Measurements from ENCODE around the gene ADSL. TPM values are rescaled to one million over a fixed set of nuclear protein-coding genes. Genes with fewer than 3 reads are reported as not detected.

ADSL gene
- total and polyA plus RNA-seq, 9 donors: 150 to 213 (median 167) TPM

- Histone ChIP-seq H3K9me3 (replicated peaks; ENCODE audit: control insufficient read depth, low read depth, low read length) (no peaks in the 10 kb centered on the region), H3K4me3 (ENCODE audit: low read length) (no peak overlapping the region), H3K36me3 (ENCODE audit: control insufficient read depth, insufficient read depth, low read length) (peaks cover 21% of the 10 kb centered on the region), H3K4me1 (ENCODE audit: control insufficient read depth, insufficient read depth, low read length) (no peaks in the 10 kb centered on the region), H3K27ac (ENCODE audit: low read length) (no peak overlapping the region), H3K27me3 (ENCODE audit: control insufficient read depth, insufficient read depth, low read length) (no peaks in the 10 kb centered on the region)
- no CpG with 5 or more reads among the region's 2 CpGs for WGBS (ENCODE audit: insufficient coverage)
- no peak for DNase-seq
Observed at GRCh38 chr22:40335358-40335757, 10.9 kb upstream of the ADSL start.

DNA sequence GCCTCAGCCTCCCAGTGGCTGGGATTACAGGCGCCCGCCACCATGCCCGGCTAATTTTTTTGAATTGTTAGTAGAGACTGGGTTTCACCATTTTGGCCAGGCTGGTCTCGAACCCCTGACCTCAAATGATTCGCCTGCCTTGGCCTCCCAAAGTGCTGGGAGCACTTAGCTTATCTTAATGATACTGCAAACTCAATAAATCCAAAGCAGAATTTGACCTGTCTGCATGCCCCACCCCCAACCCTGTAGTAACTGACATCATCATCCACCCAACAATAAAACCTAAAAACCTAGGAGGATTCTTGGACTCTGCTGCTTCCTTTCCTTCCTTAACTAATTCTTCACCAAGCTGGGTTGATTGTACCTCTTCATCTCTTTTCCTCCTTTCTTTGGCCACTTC is 6.3 kb upstream of the ADSL start:
- WGBS (ENCODE audit: insufficient coverage): 86% methylated on average over 3 of the region's 5 CpGs

DNA sequence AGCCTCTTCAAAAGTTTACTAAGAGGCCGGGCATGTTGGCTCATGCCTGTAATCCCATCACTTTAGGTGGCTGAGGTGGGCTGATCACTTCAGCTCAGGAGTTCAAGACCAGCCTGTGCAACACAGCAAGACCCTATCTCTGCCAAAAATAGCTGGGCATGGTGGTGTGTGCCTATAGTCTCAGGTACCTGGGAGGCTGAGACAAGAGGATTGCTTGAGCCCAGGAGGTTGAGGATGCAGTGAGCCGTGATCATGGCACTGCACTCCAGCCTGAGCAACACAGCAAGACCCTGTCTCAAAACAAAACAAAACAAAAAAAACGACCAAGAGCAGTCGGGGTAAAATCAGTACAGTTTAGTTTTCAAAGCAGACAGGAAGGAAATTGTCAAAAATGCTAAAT is 4.7 kb upstream of the ADSL start:
- peaks cover 3% of the 10 kb centered on the region for H3K36me3 ChIP-seq (ENCODE audit: control insufficient read depth, insufficient read depth, low read length)
- H3K27ac ChIP-seq (ENCODE audit: low read length): no peak overlapping the region
- no peaks in the 10 kb centered on the region for H3K9me3 ChIP-seq (replicated peaks; ENCODE audit: control insufficient read depth, low read depth, low read length)
- DNase-seq: no peak
- peaks cover 2% of the 10 kb centered on the region for H3K27me3 ChIP-seq (ENCODE audit: control insufficient read depth, insufficient read depth, low read length)
- peaks cover 14% of the 10 kb centered on the region for H3K4me1 ChIP-seq (ENCODE audit: control insufficient read depth, insufficient read depth, low read length)
- H3K4me3 ChIP-seq (ENCODE audit: low read length): no peak overlapping the region
- WGBS (ENCODE audit: insufficient coverage): no CpG with 5 or more reads among the region's 4 CpGs

More for the DNA sequence above, 6.3 kb upstream of the ADSL start:
- peaks cover 3% of the 10 kb centered on the region for H3K36me3 ChIP-seq (ENCODE audit: control insufficient read depth, insufficient read depth, low read length)
- DNase-seq: no peak
- H3K27me3 ChIP-seq (ENCODE audit: control insufficient read depth, insufficient read depth, low read length): peaks cover 2% of the 10 kb centered on the region
- no peak overlapping the region for H3K27ac ChIP-seq (ENCODE audit: low read length)
- H3K4me1 ChIP-seq (ENCODE audit: control insufficient read depth, insufficient read depth, low read length): peaks cover 7% of the 10 kb centered on the region
- no peak overlapping the region for H3K4me3 ChIP-seq (ENCODE audit: low read length)
- H3K9me3 ChIP-seq (replicated peaks; ENCODE audit: control insufficient read depth, low read depth, low read length): no peaks in the 10 kb centered on the region

- H3K9me3 ChIP-seq (replicated peaks; ENCODE audit: control insufficient read depth, low read depth, low read length): no peaks in the 10 kb centered on the region
- H3K36me3 ChIP-seq (ENCODE audit: control insufficient read depth, insufficient read depth, low read length): no peaks in the 10 kb centered on the region
- peaks cover 2% of the 10 kb centered on the region for H3K27me3 ChIP-seq (ENCODE audit: control insufficient read depth, insufficient read depth, low read length)
- peaks cover 20% of the 10 kb centered on the region for H3K4me1 ChIP-seq (ENCODE audit: control insufficient read depth, insufficient read depth, low read length)
- H3K4me3 ChIP-seq (ENCODE audit: low read length): no peak overlapping the region
- 44% methylated on average over 4 of the region's 9 CpGs for WGBS (ENCODE audit: insufficient coverage)
- no peak overlapping the region for H3K27ac ChIP-seq (ENCODE audit: low read length)
- DNase-seq: no peak
Observed at GRCh38 chr22:40342521-40342920, 3.8 kb upstream of the ADSL start.

GRCh38 chr22:40345271-40345670 is 1.0 kb upstream of the ADSL start:
- peaks cover 11% of the 10 kb centered on the region for H3K36me3 ChIP-seq (ENCODE audit: control insufficient read depth, insufficient read depth, low read length)
- H3K9me3 ChIP-seq (replicated peaks; ENCODE audit: control insufficient read depth, low read depth, low read length): no peaks in the 10 kb centered on the region
- H3K4me3 ChIP-seq (ENCODE audit: low read length): peak overlapping the region; percentile 93
- peaks cover 2% of the 10 kb centered on the region for H3K27me3 ChIP-seq (ENCODE audit: control insufficient read depth, insufficient read depth, low read length)
- no peak for DNase-seq
- WGBS (ENCODE audit: insufficient coverage): no CpG with 5 or more reads among the region's 6 CpGs
- peaks cover 26% of the 10 kb centered on the region for H3K4me1 ChIP-seq (ENCODE audit: control insufficient read depth, insufficient read depth, low read length)
- peak overlapping the region; percentile 97 for H3K27ac ChIP-seq (ENCODE audit: low read length)

DNA sequence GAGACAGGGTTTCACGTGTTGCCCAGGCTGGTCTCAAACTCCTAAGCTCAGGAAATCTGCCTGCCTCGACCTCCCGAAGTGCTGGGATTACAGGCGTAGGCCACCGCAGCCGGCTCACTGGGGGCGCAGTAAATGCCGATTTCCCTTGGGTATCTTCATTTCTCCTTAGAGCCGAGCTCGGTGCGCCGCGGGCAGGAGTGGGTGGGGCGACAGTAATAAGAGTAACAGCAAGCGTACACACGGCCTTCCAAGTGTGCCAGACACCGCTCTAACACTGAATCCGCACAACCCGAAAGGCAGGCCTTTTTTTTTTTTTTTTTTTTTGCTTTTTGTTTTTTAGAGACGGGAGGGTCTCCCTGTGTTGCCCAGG is 500 bp upstream of the ADSL start:
- WGBS (ENCODE audit: insufficient coverage): under 1% methylated on average over 12 of the region's 20 CpGs
- DNase-seq: no peak
- Histone ChIP-seq H3K9me3 (replicated peaks; ENCODE audit: control insufficient read depth, low read depth, low read length) (no peaks in the 10 kb centered on the region), H3K4me1 (ENCODE audit: control insufficient read depth, insufficient read depth, low read length) (peaks cover 26% of the 10 kb centered on the region), H3K36me3 (ENCODE audit: control insufficient read depth, insufficient read depth, low read length) (peaks cover 13% of the 10 kb centered on the region), H3K27me3 (ENCODE audit: control insufficient read depth, insufficient read depth, low read length) (peaks cover 2% of the 10 kb centered on the region), H3K4me3 (ENCODE audit: low read length) (peak overlapping the region; percentile 93), H3K27ac (ENCODE audit: low read length) (peak overlapping the region; percentile 97)

GRCh38 chr22:40347300-40347699 is 1.0 kb downstream of the ADSL start:
- 18% methylated on average over 9 of the region's 10 CpGs for WGBS (ENCODE audit: insufficient coverage)
- peaks cover 2% of the 10 kb centered on the region for H3K27me3 ChIP-seq (ENCODE audit: control insufficient read depth, insufficient read depth, low read length)
- H3K27ac ChIP-seq (ENCODE audit: low read length): peak overlapping the region; percentile 97
- H3K9me3 ChIP-seq (replicated peaks; ENCODE audit: control insufficient read depth, low read depth, low read length): no peaks in the 10 kb centered on the region
- no peak for DNase-seq
- H3K4me1 ChIP-seq (ENCODE audit: control insufficient read depth, insufficient read depth, low read length): peaks cover 26% of the 10 kb centered on the region
- H3K4me3 ChIP-seq (ENCODE audit: low read length): peak overlapping the region; percentile 93
- H3K36me3 ChIP-seq (ENCODE audit: control insufficient read depth, insufficient read depth, low read length): peaks cover 24% of the 10 kb centered on the region

DNA sequence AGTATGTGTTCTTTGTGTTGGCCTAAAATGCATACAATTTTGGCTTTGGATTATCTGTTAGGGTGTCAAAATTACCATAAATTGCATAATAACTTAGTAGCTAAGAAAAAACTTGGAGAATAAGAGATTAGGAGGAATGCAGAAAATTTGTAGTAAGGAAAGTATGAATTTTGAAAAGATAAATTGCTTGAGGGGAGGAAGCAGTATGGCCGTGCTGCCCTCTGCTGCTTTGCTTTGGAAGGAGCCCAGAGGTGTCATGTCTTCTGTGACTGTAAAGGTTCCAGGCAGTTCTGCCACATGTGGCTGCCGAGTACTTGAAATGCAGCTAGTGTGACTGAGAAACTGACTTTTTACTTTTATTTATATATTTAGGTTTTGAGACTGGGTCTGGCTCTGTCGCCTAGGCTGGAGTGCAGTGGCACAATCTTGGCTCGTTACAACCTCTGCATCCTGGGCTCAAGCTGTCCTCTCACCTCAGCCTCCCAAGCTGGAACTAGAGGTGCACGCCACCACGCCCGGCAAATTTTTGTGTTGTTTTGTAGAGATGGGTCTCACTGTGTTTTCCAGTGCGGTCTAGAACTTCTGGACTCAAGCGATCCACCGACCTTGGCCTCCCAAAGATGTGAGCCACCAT is 1.8 kb downstream of the ADSL start:
- Histone ChIP-seq H3K27ac (ENCODE audit: low read length) (no peak overlapping the region), H3K27me3 (ENCODE audit: control insufficient read depth, insufficient read depth, low read length) (peaks cover 2% of the 10 kb centered on the region), H3K36me3 (ENCODE audit: control insufficient read depth, insufficient read depth, low read length) (peaks cover 32% of the 10 kb centered on the region), H3K4me3 (ENCODE audit: low read length) (peak overlapping the region; percentile 93), H3K9me3 (replicated peaks; ENCODE audit: control insufficient read depth, low read depth, low read length) (no peaks in the 10 kb centered on the region), H3K4me1 (ENCODE audit: control insufficient read depth, insufficient read depth, low read length) (peaks cover 25% of the 10 kb centered on the region)
- DNase-seq: peak; percentile 67
- WGBS (ENCODE audit: insufficient coverage): 0% methylated on average over 1 of the region's 10 CpGs

- Histone ChIP-seq H3K36me3 (ENCODE audit: control insufficient read depth, insufficient read depth, low read length) (peaks cover 67% of the 10 kb centered on the region), H3K27ac (ENCODE audit: low read length) (no peak overlapping the region)
- WGBS (ENCODE audit: insufficient coverage): 100% methylated on average over 1 of the region's 3 CpGs
Observed at GRCh38 chr22:40352763-40353162, 6.5 kb downstream of the ADSL start.

GRCh38 chr22:40361100-40361499 is 14.8 kb downstream of the ADSL start:
- 96% methylated on average over 2 of the region's 5 CpGs for WGBS (ENCODE audit: insufficient coverage)
- no peak overlapping the region for H3K27ac ChIP-seq (ENCODE audit: low read length)
- H3K36me3 ChIP-seq (ENCODE audit: control insufficient read depth, insufficient read depth, low read length): peaks cover 92% of the 10 kb centered on the region
- DNase-seq: no peak
- no peaks in the 10 kb centered on the region for H3K9me3 ChIP-seq (replicated peaks; ENCODE audit: control insufficient read depth, low read depth, low read length)
- H3K4me3 ChIP-seq (ENCODE audit: low read length): no peak overlapping the region
- no peaks in the 10 kb centered on the region for H3K27me3 ChIP-seq (ENCODE audit: control insufficient read depth, insufficient read depth, low read length)
- no peaks in the 10 kb centered on the region for H3K4me1 ChIP-seq (ENCODE audit: control insufficient read depth, insufficient read depth, low read length)

More at GRCh38 chr22:40352763-40353162, 6.5 kb downstream of the ADSL start:
- Histone ChIP-seq H3K9me3 (replicated peaks; ENCODE audit: control insufficient read depth, low read depth, low read length) (no peaks in the 10 kb centered on the region), H3K4me3 (ENCODE audit: low read length) (no peak overlapping the region), H3K27me3 (ENCODE audit: control insufficient read depth, insufficient read depth, low read length) (no peaks in the 10 kb centered on the region), H3K4me1 (ENCODE audit: control insufficient read depth, insufficient read depth, low read length) (peaks cover 6% of the 10 kb centered on the region)
- no peak for DNase-seq

DNA sequence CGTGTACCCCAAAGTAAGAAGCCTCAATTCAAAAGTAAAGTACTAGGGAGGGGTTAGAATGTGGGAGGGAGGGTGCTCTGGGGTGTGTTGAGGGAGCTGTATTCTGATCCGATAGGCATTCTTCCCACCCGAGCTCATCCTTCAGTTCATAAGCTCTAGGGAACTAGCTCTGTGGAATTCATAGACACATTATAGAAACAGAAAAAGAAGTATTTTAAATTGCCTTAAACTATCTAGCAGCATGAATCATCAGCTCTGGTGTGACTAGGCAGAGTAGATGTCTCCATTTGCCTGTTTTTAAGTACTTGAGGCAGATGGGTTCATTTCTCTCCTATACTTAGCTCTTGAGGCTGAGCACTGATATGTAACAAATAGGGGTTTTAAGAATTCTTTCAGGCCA is 16.8 kb downstream of the ADSL start:
- no peak for DNase-seq
- Histone ChIP-seq H3K36me3 (ENCODE audit: control insufficient read depth, insufficient read depth, low read length) (peaks cover 83% of the 10 kb centered on the region), H3K27me3 (ENCODE audit: control insufficient read depth, insufficient read depth, low read length) (no peaks in the 10 kb centered on the region), H3K4me3 (ENCODE audit: low read length) (no peak overlapping the region), H3K4me1 (ENCODE audit: control insufficient read depth, insufficient read depth, low read length) (peaks cover 3% of the 10 kb centered on the region), H3K9me3 (replicated peaks; ENCODE audit: control insufficient read depth, low read depth, low read length) (no peaks in the 10 kb centered on the region), H3K27ac (ENCODE audit: low read length) (no peak overlapping the region)
- WGBS (ENCODE audit: insufficient coverage): no CpG with 5 or more reads among the region's 3 CpGs
